Kidney (tissue), 14 donors: Measurements from ENCODE around the gene STK24. TPM values are rescaled to one million over a fixed set of nuclear protein-coding genes. Genes with fewer than 3 reads are reported as not detected.
A peak's percentile ranks its signal among the peaks of the same experiment; 100 is the strongest.

Experiments
- DNase-seq, 5 donors: peaks; one replicate each; pipeline ENCODE4 v3.0.0-alpha.2; 2013 to 2020
- FAIRE-seq: peaks from 2 replicates; lab custom pipeline; 2012; peaks lifted over from hg19 to GRCh38; lab: Jason Lieb, UNC
- H3K27ac ChIP-seq, 2 donors: one replicate each; pipeline ENCODE4 v1.7.0; 2013; ENCODE audit warnings: low read depth in 2 of 2, low read length in 2 of 2, inconsistent platforms in 1 of 2
- H3K27me3 ChIP-seq: one replicate; pipeline ENCODE4 v1.7.1; 2013; ENCODE audit warnings: low read length, inconsistent platforms; ENCODE audit not compliant: control insufficient read depth, insufficient read depth
- H3K36me3 ChIP-seq, 3 donors: one replicate each; pipeline versions ENCODE4 v1.7.0 to v1.7.1; 2013; ENCODE audit warnings: low read length in 3 of 3, control low read depth in 1 of 3, inconsistent platforms in 1 of 3; ENCODE audit not compliant: insufficient read depth in 3 of 3, control insufficient read depth in 2 of 3
- H3K4me1 ChIP-seq, 3 donors: one replicate each; pipeline versions ENCODE4 v1.7.0 to v1.7.1; 2013; ENCODE audit warnings: low read length in 3 of 3, inconsistent platforms in 1 of 3, low read depth in 1 of 3; ENCODE audit not compliant: control insufficient read depth in 2 of 3, insufficient read depth in 2 of 3
- H3K4me3 ChIP-seq, 3 donors: one replicate each; pipeline versions ENCODE4 v1.7.0 to v1.8.1; 2013; ENCODE audit warnings: low read length in 3 of 3, control low read depth in 1 of 3, inconsistent platforms in 1 of 3
- H3K9ac ChIP-seq, 3 donors: one replicate each; pipeline versions ENCODE4 v1.7.0 to v1.7.1; 2013; ENCODE audit warnings: low read length in 3 of 3, control low read depth in 1 of 3, inconsistent platforms in 1 of 3
- H3K9me3 ChIP-seq, 3 donors: one replicate each; pipeline versions ENCODE4 v1.7.0 to v1.7.1; 2013; ENCODE audit warnings: low read length in 3 of 3, control low read depth in 1 of 3, inconsistent platforms in 1 of 3; ENCODE audit not compliant: control insufficient read depth in 2 of 3, insufficient read depth in 1 of 3
- CTCF ChIP-seq: IDR thresholded peaks from 3 replicates; pipeline ENCODE4 v1.5.1; 2012; ENCODE audit warnings: mild to moderate bottlenecking, moderate library complexity, borderline replicate concordance; ENCODE audit not compliant: insufficient read depth; ENCODE audit errors: extremely low read depth
- intact Hi-C: fragments of 100-400 bp; cut with DNase I; formaldehyde crosslinking; loops from one replicate; pipeline ENCODE4 v1.11.1; 2022
- polyA plus RNA-seq: library from polyadenylated mRNA; stranded (reverse); fragments of 350-450 nt; fragmentation: Illumina TruSeq; extraction: RNeasy Lipid Tissue Mini Kit (QIAGEN cat#74804); gene quantifications from one replicate; pipeline ENCODE4 v1.2.3, GENCODE V29; 2014; ENCODE audit warnings: low read depth, low replicate concordance; ENCODE audit not compliant: insufficient read depth
- total RNA-seq: library from RNA; stranded (reverse); fragmentation: NEBNext Ultra II Directional; extraction: Animal tissue kit (Norgen Biotek cat#: 25700); gene quantifications from one replicate; pipeline ENCODE4 v1.2.1, GENCODE V29; 2021
- donor health status: control.
- donor health status: control.
- donor health status: control.
- donor health status: control.
- donor health status: control.
- donor health status: DM: yes; HTN: yes; CAD: no.
- donor health status: Normal renal cell carcinoma (clear cell type).

STK24 gene
- total and polyA plus RNA-seq, 2 donors from 2014 or later: 56.7 to 122 TPM

GRCh38 chr13:98496966-98497365 is 79.9 kb downstream of the STK24 start:
- DNase-seq (no peak), FAIRE-seq (no peak)
- Histone ChIP-seq H3K4me3 (no peak overlapping the region), H3K36me3 (peaks cover 0 to 3% (median 0%) of the 10 kb centered on the region in 3 donors), H3K27me3 (no peaks in the 10 kb centered on the region), H3K27ac (no peak overlapping the region), H3K4me1 (peaks cover 0 to 32% (median 18%) of the 10 kb centered on the region in 3 donors), H3K9ac (peak overlapping the region in 1 of 3 donors; percentile 12), H3K9me3 (no peaks in the 10 kb centered on the region)
- TF ChIP-seq CTCF: no peak
- intact Hi-C loops: no loop called here

GRCh38 chr13:98496479-98496791 is 80.5 kb downstream of the STK24 start:
- no peak overlapping the region for H3K9ac ChIP-seq

GRCh38 chr13:98495627-98496478 is 81.1 kb downstream of the STK24 start:
- no peaks in the 10 kb centered on the region for H3K27me3 ChIP-seq
- DNase-seq (no peak), FAIRE-seq (no peak)
- TF ChIP-seq CTCF: no peak
- H3K36me3 ChIP-seq: peaks cover 0 to 3% (median 0%) of the 10 kb centered on the region in 3 donors
- H3K4me3 ChIP-seq: peak overlapping the region in 1 of 3 donors; percentile 26
- no peak overlapping the region for H3K9ac ChIP-seq
- peak overlapping the region in 1 of 2 donors; percentile 26 for H3K27ac ChIP-seq
- peaks cover 0 to 32% (median 17%) of the 10 kb centered on the region in 3 donors for H3K4me1 ChIP-seq
- H3K9me3 ChIP-seq: no peaks in the 10 kb centered on the region
- intact Hi-C loops: no loop called here

More at GRCh38 chr13:98496479-98496791, 80.5 kb downstream of the STK24 start:
- DNase-seq (no peak), FAIRE-seq (no peak)
- TF ChIP-seq CTCF: no peak
- H3K36me3 ChIP-seq: peaks cover 0 to 3% (median 0%) of the 10 kb centered on the region in 3 donors
- peaks cover 0 to 31% (median 16%) of the 10 kb centered on the region in 3 donors for H3K4me1 ChIP-seq
- no peaks in the 10 kb centered on the region for H3K27me3 ChIP-seq
- intact Hi-C loops: no loop called here
- no peaks in the 10 kb centered on the region for H3K9me3 ChIP-seq
- H3K27ac ChIP-seq: peak overlapping the region in 1 of 2 donors; percentile 26
- H3K4me3 ChIP-seq: no peak overlapping the region
